RWPE1 (cell line): ENCODE data around the gene NOL4L.
"Not testable (repeated sequence)": the region's sequence is repeated elsewhere in the genome, so short reads cannot be mapped to it uniquely, and the experiment has no call there.

Source experiments
- CTCF ChIA-PET: fragments of 350-600 bp; sonication (Branson Sonifier 250); formaldehyde crosslinking; extraction: SDS; loops from one replicate; lab custom pipeline; 2021; lab: Yijun Ruan, JAX
- POLR2A ChIA-PET: fragments of 400-600 bp; formaldehyde crosslinking; extraction: SDS; loops from one replicate; lab custom pipeline; 2020; ENCODE audit warnings: antibody characterized with exemption; ENCODE audit not compliant: low non-redundant PET; lab: Yijun Ruan, JAX
- DNase-seq: peaks from one replicate; pipeline ENCODE4 v3.0.0; 2012; ENCODE audit warnings: low spot score
- H3K27ac ChIP-seq: fragments of 450-650 bp; 2 replicates; pipeline ENCODE4 v1.5.1; 2017
- TF ChIP-seq, protein P1 (sequence below): fragments of 450-650 bp; conservative IDR thresholded peaks from 2 replicates; pipeline ENCODE4 v1.5.1; 2017; ENCODE audit warnings: low read depth, mild to moderate bottlenecking

Gene NOL4L

DNA sequence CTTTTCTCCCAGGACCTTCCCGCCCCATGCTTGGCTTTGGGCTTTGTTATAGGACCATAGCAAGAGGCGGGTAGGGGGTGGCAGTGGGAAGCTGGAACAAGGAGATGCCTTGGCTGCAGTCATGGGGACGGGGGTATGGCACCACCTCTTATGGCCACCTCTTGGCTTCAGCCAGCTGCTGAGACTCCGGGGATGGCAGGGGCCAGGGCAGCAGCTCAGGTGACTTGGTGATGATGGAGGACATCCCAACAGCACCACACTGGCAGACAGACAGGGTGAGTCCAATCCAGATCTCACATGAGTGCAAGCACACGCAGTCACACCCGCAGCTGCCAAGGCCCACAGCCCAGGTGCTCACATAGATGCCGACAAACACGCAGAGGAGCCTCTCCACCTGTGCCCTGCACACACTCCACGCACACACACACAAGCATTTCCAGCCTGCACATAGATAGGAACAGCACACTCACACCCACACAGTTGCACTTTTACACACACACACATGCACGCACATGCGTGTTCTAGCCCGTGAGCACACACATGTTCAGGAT, 6.2 kb downstream of the NOL4L start:
- ChIA-PET CTCF (interaction anchor here (0.6 to 0.9 kb wide), 2 partner anchors 42 to 74 kb away, joined by 3 to 7 read pairs; no protein-coding TSS in a partner anchor), POLR2A (interaction anchor here (0.5 kb wide), 1 partner anchor 251 kb away, joined by 4 read pairs; no protein-coding TSS in a partner anchor)
- no peak overlapping the region; the same call in 1 of the 2 replicates for H3K27ac ChIP-seq
- TF ChIP-seq, protein P1, sequence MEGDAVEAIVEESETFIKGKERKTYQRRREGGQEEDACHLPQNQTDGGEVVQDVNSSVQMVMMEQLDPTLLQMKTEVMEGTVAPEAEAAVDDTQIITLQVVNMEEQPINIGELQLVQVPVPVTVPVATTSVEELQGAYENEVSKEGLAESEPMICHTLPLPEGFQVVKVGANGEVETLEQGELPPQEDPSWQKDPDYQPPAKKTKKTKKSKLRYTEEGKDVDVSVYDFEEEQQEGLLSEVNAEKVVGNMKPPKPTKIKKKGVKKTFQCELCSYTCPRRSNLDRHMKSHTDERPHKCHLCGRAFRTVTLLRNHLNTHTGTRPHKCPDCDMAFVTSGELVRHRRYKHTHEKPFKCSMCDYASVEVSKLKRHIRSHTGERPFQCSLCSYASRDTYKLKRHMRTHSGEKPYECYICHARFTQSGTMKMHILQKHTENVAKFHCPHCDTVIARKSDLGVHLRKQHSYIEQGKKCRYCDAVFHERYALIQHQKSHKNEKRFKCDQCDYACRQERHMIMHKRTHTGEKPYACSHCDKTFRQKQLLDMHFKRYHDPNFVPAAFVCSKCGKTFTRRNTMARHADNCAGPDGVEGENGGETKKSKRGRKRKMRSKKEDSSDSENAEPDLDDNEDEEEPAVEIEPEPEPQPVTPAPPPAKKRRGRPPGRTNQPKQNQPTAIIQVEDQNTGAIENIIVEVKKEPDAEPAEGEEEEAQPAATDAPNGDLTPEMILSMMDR, result no peak
- no peak for DNase-seq

DNA sequence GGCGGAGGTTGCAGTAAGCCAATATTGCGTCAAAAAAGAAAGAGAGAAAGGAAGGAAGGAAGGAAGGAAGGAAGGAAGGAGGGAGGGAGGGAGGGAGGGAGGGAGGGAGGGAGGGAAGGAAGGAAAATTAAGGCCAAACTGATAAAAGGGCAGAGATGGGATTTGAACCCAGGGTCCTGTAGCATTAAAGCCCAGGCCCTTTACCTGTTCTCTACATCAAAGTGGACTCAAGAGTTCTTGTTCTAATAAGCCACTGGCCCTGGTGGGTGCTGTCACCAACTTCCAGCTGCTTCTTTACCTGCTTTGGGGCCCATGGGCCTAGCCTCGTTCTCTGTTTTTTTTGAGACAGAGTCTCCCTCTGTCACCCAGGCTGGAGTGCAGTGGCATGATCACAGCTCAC, 7.1 kb downstream of the NOL4L start:
- CTCF ChIA-PET, POLR2A ChIA-PET, H3K27ac ChIP-seq, DNase-seq: not testable (repeated sequence)

DNA sequence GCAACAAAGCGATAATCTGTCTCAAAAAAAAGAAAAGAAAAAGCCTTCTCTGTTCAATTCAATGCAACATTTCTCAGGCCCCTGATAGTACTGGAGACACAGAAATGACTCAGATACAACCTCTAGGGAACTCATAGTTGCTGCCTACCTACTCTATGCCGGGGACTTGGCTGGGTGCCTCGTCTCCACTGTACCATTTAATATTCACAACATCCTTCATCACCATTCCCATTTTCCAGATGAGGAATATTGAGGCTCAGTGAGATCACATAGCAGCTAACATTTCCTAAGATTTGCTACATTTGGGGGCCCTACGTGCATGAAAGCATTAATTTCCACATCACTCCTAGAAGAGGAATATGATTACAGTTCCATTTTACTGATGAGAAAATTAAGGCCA, 7.5 kb downstream of the NOL4L start:
- ChIA-PET CTCF (interaction anchor here (0.7 kb wide), 1 partner anchor 186 kb away, joined by 3 read pairs; no protein-coding TSS in a partner anchor), POLR2A (no interaction called here)
- DNase-seq, result no peak
- TF ChIP-seq, protein P1, result no peak
- H3K27ac ChIP-seq, result no peak overlapping the region

DNA sequence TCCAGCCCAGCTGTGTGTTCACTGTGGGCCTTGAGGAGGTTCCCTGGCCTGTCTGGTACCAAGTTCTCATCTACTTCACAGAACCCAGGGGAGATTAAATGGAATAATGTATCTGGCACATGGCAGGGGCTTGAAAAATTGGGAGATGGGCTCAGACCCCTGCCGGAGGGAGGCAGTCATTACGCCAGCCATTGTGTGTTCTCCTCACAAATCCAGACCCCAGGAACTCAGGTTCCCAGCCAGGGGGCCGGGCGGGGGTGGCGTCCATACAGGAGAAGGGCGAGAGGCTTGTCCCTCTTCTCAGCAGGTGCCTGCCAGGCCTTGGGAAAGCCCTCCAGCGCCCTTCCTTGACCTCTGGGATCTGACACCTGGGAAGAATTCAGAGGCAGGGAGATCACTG, 8.1 kb downstream of the NOL4L start:
- no peak overlapping the region for H3K27ac ChIP-seq
- POLR2A ChIA-PET, result no interaction called here
- DNase-seq, result no peak
- CTCF ChIA-PET, result interaction anchor here (0.6 to 1.0 kb wide), 4 partner anchors 11 to 757 kb away, joined by 3 read pairs; no protein-coding TSS in a partner anchor
- TF ChIP-seq, protein P1, result no peak

DNA sequence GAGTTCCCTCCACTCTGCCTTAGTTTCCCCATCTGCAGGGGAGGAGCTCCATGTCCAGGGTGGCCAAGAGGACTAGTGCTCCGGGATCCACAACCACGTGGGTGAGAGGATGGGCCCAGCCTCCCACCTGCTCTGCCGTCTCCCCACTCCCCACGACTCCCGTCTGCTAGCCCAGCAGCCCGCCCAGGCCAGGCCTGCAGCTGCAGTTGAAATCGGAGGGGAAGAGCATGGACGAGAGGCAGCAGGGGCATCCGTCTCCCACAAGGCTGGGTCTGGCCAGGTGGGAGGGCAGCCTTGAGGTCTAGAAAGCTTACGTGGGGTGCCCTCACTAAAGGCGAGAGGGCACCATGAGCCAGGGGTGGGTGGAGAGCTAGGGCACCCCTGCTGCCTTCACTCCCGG, 8.6 kb downstream of the NOL4L start:
- ChIA-PET POLR2A (no interaction called here), CTCF (interaction anchor here (0.6 to 1.0 kb wide), 4 partner anchors 11 to 757 kb away, joined by 3 to 4 read pairs (median 3); no protein-coding TSS in a partner anchor)
- no peak for DNase-seq
- TF ChIP-seq, protein P1, result no peak
- H3K27ac ChIP-seq, result no peak overlapping the region

DNA sequence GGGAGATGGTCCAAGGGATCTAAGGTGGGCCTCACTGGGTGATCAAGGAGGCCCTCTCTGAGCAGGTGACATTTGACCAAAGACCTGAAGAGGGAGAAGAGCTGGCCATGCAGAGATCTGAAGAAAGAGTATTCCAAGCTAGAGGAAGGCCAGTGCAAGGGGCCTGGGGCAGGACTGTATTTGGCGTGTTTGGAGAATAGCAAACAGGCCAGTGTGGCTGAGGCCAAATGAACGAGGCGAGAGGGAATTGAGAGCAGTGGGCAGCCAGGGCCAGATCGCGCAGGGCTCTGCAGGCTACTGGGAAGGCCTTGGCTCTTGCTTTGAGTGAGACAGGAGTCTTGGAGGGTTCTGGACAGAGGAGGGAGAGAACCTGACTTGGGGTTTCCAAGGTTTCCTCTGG, 9.3 kb downstream of the NOL4L start:
- CTCF ChIA-PET, result interaction anchor here (0.7 to 1.4 kb wide), 3 partner anchors 12 to 597 kb away, joined by 3 to 4 read pairs (median 3); no protein-coding TSS in a partner anchor
- DNase-seq, result no peak
- POLR2A ChIA-PET, result no interaction called here
- TF ChIP-seq, protein P1, result no peak
- H3K27ac ChIP-seq, result no peak overlapping the region

DNA sequence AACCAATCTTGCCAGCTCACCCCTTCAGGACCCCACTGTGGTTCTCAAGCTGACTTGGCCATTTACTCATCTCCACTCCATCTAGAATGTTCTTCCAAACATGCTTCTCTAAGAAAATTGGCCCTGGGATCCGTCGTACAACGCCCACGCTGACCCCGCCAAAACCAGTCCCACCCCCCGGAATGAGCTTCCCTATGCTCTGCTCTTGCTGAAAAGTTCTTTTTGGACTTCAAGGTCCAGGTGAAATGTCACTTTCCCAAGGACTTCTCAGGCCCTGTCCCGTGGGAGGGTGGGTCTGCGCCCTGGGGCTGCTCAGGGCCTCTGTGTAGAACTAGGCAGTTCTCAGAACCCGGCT, 9.9 kb downstream of the NOL4L start:
- no peak for DNase-seq
- CTCF ChIA-PET, result interaction anchor here (0.7 to 1.4 kb wide), 2 partner anchors 11 to 203 kb away, joined by 3 read pairs; no protein-coding TSS in a partner anchor
- no peak overlapping the region for H3K27ac ChIP-seq
- TF ChIP-seq, protein P1, result no peak
- POLR2A ChIA-PET, result no interaction called here
